Raji (cell line): ENCODE data around the gene ZNF747.

Experiments
- POLR2A ChIP-seq: IDR thresholded peaks from 2 replicates; pipeline ENCODE4 v1.6.1; 2011; ENCODE audit warnings: low read depth, low read length, control low read depth; ENCODE audit not compliant: insufficient read depth

ZNF747 gene

DNA sequence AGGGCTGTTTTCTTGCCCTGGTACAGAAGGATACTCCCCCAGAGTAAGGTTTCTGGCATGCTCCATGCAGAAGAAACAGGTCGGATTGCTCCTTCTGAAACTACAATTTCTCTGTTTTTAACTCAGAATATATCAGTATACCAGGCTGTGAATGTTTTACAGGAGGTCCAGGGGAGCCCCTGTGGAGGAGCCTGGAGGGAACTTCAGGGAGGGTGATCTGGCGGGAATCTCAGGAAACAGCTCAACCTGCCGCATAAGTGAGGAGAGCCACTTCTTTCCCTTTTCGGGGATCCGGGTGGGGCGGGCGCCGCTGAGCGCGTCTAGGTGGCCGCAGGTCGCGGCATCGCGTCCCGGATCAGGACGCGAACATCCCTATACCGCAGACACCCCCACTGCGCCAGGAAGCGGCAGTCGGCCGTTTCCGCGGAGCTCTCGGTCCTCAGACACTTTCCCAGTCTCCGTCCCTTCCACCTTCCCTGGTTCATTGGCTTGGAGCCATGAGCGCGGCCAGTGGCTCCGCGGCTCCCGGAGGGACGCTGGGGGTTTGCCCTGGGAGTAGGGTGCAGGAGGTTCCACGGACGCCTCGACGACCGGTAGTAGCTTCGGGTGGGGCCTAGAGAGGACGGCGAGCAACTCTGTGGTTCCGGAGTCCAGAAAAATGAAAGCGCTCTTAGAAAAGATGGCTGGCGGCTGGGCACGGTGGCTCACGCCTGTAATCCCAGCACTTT is 26.6 kb upstream of the ZNF747 start:
- no peak for TF ChIP-seq POLR2A

DNA sequence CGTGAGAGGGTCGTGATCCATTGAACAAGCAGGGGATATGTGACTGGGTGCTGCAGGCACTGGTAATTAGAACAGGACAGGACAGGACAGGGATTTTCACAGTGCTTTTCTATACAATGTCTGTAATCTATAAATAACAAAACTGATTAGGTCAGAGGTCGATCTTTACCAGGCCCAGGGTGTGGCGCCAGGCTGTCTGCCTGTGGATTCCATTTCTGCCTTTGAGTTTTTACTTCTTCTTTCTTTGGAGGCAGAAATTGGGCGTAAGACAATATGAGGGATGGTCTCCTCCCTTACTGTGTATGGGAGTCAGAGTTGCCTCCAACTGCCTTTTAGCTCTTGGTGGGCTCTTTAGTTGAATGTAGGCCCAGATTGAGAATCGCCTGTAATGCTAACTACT is 25.0 kb upstream of the ZNF747 start:
- TF ChIP-seq POLR2A = no peak

DNA sequence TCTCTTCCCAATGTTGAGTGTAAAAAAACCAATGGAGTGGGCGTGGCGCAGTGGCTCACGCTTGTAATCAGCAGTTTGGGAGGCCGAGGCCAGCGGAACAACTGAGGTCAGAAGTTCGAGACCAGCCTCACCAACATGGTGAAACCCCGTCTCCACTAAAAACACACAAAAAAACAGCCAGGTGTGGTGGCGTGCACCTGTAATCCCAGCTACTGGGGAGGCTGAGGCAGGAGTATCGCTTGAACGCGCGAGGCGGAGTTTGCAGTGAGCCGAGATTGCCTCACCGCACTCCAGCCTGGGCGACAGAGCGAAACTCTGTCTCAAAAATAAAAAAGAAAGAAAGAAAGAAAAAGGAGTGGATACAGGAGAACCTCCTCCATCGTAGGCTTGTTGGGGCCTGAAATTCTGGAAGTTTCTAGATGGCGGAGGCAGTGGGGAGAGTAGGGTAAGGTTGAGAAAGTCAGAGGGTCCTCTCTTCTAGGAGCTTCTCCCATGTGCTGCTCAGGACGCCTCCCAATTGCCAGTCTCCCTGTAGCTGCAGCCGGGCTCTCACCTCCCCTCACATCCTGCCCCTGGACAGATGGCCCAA is 24.2 kb upstream of the ZNF747 start:
- no peak for TF ChIP-seq POLR2A

DNA sequence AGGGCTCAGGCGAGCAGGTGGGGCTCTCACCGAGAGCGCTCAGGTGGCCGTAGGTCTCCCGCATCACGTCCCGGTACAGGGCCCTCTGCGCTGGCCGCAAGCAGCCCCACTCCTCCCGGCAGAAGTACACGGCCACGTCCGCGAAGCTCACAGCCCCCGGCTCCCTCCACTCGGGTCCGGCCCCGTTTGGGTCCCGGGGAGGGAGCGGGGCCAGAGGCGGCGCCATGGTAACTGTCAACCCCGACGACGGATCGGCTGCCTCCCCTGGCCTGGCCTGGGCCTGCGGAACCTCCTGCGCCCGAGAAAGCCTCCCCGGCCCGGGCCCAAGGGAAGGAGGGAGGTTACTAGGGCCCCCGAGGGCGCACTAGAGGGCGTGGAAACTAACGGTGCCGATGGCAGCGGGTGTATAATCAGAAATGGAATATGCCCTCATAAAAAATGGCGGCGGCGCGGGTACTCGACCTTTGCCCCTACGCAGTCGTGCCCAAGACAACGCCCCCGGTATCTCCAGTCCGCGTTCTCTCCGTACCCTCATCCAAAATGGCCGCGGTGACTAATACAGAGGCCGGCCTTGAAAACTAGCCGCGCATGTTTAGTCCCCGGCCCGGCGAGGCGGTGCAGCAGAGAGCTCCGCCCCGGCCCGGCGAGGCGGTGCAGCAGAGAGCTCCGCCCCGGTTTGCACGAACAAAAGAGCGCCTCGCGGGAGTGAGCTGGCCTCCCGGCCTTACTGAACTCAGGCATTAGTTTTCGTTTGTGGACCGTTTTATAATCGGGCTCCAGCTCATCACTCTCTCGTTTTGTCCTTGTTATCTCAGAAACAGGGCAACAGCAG is 23.5 kb upstream of the ZNF747 start, which contains the start of gene ZNF764:
TSS of gene ZNF764 (minus strand) at position 418 of the 832 bp plus-strand sequence. CDS start at position 226, 192 bp downstream.
- peak; percentile 76 for TF ChIP-seq POLR2A

DNA sequence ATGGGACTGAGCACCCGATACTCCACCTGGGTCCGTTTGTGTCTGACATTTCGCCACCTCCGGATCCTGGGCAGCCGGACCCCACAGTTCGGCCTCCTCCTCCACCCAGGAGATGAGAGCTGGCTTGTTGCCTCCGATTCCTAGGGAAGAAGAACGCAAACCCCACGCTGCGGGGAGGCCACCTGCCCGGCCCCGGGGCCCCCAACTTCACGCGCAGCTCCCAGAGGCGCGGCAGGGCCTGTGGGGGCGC is 23.0 kb upstream of the ZNF747 start:
- no peak; the same call in 1 of the 2 replicates for TF ChIP-seq POLR2A

DNA sequence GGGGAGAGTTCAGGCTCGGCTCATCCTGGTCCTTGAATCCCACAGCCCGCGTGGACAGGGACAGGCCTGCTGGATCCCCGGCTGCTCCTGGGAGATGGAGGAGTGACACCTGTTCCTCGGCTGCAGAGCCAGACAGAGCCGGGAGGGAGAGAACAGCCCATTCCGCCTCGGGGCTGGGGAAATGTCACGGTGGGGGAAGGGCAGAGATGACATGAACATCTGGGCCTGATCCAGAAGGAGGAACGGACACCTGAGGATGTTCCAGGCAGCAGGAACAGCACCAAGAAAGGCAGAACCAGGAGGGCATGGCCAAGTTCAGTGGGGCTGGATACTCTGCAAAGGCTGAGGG is 21.4 kb upstream of the ZNF747 start:
- no peak for TF ChIP-seq POLR2A

DNA sequence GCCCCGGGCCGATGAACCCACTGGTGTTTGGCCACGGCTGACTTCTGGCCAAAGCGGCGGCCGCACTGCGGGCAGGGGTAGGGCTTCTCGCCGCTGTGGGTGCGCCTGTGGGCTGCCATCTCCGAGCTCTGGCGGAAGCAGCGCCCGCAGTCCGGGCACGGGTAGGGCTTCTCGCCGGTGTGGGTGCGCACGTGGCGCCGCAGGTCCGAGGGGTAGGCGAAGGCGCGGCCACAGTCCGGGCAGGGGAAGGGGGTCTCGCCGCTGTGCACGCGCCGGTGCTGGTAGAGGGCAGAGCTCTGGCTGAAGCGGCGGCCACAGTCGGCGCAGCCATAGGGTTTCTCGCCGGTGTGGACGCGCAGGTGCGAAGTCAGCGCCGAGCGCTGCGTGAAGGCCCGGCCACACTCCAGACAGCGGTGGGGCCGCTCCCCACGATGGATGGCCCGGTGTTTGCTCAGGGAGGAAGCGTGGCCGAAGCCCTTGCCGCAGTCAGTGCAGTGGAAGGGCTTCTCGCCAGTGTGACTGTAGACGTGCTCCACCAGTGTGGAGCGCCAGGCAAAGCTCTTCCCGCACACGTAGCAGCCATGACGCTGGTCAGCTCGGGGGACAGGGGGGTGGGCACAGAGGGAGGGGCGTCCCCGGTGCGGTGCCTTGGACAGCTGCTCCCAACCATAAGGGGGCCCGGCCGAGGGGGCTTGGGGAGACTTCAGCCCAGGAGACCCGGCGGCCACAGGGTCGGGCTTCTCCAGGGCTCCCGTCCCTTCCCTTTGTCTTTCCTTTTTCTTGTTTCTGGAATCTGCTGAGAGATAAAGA is 20.9 kb upstream of the ZNF747 start:
- no peak for TF ChIP-seq POLR2A

DNA sequence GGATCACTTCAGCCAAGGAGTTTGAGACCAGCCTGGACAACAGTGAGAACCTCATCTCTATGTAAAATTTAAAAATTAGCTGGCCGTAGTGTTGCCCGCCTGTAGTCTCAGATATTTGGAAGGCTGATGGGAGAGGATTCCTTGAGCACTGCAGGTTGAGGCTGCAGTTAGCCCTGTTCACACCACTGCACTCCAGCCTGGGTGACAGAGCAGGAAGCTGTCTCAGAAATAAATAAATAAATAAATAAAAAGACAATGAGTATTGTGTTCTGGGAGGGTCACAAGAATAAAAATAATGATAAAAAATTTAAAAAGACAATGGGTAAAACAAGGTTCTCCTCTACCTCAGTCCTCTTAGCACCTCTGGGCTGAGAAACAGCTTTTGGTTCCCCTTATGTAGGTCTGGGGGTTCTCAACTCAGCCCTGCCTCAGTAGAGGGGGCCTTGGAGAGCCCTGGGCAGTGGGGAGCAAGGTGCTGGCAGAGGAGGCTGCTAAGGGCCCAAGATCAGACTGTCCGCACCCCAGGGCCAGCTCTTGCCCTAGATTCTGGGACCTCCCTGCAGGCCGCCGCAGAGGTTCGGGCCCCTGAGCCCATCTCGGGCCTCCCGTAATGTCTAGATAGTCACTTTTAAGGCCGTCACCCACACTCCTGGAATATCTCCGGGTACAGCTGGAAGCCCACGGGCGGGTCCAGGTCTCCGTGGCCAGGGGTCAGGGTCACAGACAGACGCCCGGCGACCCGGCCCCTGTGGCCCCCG is 20.1 kb upstream of the ZNF747 start:
- TF ChIP-seq POLR2A = no peak

DNA sequence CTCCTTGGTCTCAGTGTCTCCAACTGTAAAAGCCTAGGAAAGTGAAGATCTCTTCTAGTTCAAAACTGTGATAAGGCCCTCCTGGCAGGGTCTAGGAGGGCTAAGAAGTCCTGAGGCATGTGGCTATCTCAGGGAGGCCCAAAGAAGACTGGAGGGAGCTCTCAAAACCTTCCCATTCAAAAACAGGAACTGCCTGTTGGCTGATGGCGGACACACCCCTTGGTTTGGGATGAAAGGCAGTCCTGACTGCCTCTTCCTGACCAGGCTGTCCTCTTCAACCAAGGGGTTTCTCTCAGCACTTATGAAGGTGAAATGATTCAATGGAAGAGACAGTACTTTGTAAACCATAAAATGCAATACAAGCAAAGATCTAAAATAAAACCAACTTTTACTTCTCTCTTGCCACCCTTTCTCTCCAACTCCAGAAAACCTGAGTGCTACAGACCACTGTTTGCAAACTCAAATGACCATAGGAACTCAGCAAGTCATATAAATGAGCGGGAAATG is 18.8 kb upstream of the ZNF747 start:
- TF ChIP-seq POLR2A = no peak

DNA sequence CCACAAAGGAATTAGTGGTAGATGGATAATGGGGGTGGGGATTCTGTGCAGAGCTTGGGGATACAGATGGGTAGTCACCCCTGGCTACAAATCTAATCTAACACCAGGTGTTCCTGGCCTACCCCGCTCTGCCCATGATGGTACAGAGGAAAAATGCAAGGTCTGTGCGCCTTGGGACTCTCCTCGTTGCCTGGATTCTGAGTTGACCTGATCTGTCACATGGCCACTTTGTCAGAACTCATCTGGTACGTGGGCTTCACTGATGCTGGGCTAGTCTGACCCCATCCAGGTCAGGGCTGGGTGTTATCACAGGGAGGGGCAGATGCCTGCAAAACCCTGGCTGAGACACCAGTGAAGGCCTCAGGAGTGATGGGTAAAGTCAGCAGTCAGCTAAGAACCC is 18.3 kb upstream of the ZNF747 start:
- no peak for TF ChIP-seq POLR2A

DNA sequence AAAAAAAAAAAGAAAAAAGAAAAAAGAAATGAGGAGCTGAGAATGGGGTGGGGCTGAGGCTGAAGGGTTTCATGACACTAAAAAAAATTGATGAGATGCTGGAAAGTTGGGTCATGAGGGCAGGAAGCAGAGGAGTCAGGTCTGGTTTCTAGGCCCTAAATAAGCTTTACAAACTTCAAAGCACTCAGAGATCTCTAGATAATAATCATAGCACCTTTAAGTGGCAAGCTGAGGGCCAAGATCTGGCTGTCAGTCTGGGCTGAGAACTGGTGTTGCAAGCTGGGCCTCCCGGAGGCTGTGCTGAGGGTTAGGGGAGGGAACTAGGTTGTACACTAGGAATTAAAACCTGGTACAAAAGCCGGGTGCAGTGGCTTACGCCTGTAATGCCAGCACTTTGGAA is 17.1 kb upstream of the ZNF747 start:
- TF ChIP-seq POLR2A = no peak

DNA sequence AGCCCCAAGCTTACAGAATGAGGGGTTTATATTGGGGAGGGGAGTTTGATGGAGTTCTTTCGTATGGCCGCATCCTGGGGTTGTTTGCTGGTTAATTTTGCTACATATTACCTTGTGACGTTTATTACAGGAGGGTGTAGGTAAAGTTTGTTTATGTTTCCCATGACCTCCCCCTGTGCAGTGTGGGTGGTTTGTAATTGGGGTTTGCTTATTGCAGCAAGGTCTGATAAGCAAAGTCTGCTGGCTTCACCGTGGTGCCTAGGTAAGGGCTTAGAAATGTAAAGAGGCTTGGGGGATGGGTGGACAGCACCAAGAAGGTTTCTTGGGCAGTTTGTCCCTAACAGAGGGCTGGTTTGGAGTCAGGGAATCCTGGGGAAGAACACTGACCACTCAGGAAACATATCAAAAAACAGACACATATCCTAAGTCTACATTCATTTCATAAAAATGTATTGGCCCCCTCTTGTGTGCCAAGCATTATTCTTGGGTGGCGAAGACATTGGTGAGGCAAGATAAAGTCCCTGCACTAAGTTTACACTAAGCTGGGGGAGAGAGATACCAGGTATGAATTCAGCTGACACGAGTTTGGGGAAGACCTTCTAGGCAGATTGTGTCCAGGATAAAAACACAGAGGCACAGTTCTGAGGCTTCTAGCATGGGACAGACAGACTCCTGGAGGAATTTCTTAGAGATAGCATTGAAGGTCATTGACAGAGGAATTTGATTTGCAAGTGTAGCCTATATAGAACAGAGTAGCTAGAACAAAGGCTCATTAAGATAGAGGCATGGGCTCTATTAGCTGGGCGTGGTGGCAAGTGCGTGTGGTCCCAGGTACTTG is 14.0 kb upstream of the ZNF747 start:
- TF ChIP-seq POLR2A = no peak

DNA sequence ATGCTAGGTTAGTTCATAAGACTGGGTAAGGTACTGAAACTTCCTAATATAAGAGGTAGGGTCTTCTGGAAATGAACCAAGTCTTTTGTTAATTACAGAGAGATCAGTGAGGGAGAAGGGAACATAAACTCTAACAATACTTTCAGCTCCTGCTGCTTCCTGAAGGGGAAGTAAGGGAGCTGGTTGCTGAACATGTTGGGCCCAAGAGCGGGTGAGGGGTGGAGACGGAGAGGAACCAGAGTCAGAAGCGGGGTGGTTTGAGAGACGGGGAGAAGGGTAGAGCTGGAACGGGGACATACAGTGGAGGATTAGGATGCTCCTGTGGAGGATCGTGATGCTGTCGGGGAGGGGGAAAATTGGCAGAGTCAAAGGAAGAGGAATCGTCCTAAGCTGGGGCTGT is 11.5 kb upstream of the ZNF747 start:
- no peak for TF ChIP-seq POLR2A

DNA sequence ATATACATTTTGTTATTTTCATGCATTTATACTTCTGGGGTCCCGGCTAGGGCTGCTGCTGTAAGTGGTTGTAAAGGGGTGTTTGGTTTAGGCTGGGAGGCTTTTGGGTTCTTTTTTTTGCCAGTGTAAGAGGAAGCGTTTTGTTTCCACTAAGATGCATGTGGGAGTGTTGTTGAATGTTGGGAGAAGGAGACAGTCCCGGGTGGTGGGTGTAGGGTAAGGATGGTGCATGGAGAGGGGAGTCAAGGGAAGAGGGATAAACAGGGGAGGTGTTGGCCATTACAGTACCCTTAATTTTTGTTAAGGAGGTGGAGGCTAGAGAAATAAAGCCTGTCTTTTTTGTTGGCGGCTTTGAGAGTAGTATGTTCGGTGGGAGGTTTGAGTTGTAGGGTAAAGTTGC is 8.4 kb upstream of the ZNF747 start:
- no peak for TF ChIP-seq POLR2A
